Activated T-helper 1 cell treated with anti-CD3 and anti-CD28 coated beads, Interleukin-2, amount 50 U/mL, for 16 hours (primary cell): ENCODE measurements around the gene ALOX15.
"Not testable (repeated sequence)": the region's sequence is repeated elsewhere in the genome, so short reads cannot be mapped to it uniquely, and the experiment has no call there.

Experiments used
- DNase-seq, 2 donors: peaks; one replicate each; pipeline ENCODE4 v3.0.0-alpha.2; 2020; ENCODE audit warnings: low read depth in 1 of 2, low spot score in 1 of 2

ALOX15 gene

DNA sequence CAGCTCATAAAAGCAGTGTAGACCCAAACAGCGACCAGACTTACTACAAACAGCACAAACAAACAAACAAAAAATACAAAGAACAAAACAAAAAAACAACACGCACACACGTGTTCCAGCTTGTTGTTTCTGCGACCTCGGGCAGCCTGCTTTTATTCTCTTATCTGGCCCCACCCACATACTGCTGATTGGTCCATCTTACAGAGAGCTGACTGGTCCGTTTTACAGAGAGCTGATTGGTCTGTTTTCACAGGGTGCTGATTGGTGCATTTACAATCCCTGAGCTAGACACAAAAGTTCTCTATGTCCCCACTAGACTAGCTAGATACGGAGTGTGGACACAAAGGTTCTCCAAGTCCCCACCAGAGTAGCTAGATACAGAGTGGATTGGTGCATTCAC lies 14.5 kb upstream of the ALOX15 start:
- not testable (repeated sequence) for DNase-seq

DNA sequence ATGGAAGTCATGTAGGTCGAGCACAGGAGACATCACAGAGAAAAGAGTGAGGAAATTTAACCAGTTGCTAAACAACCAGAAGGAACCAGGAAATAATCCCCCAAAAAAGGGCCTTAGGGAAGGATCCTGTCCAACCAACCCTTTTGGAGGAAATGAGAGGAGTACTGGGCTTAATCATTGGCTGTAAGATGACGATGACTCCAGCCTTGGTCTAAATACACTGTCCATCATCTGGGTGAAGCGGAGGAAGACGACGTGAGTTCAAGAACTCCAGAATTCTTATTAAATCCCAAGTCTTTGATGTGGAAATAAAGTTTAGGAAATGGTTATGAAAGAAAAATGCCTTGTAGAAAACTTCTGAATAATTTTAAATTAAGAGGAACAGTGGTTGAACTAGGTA lies 11.5 kb upstream of the ALOX15 start:
- no peak for DNase-seq

DNA sequence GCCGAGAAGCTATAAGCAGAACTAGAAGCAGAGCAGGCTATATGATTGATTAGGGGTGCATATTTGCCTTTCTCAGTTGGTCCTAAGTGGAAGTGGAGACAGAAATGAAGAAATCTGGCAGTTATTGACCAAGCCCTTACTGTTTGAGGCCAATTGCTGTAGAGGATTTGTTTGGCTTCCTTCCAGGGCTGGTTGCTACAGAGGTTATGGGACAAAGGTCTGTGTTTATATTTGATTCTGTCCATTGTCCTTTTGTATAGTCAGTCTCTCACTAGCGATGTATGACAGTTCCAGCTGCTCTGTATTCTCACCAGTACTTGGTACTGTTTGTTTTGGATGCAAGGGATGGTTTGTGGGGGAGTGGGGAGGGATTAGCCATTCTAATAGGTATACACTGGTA lies 7.3 kb upstream of the ALOX15 start:
- no peak for DNase-seq

DNA sequence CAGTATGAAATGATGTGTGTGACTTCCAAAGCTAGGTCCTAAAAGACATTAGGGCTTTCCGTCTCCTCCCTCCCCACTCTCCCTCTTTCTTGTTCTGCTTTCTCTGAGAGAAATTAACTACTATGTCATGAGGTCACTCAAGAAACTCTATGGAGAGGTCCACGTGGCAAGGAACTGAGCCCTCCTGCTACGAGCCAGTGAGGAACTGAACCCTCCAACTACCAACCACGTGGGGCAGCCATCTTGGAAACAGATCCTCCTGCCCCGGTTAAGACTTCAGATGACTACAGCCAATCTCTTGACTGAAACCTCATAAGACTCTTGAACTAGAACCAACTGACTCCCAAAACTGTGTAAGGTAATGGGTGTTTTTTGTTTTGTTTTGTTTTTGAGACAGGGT lies 4.2 kb upstream of the ALOX15 start:
- no peak for DNase-seq

DNA sequence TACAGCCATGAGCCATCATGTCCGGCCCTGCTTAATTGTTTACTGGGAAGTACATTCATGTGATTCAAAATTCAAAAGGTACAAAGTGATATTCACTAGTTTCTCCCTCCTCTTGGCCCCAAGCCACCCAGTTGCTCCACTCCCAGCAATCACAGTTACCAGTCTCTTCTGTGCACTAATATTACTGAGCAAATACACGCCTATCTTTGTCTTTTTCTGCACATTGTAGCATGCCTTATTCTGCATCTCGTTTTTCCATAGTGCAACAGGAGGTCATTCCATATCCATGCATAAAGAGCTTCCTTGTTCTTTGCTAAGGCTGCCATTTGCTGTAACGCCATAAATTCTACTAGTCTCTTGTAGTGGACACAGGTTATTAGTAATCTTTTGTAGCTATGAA lies 2.2 kb upstream of the ALOX15 start:
- DNase-seq = no peak

DNA sequence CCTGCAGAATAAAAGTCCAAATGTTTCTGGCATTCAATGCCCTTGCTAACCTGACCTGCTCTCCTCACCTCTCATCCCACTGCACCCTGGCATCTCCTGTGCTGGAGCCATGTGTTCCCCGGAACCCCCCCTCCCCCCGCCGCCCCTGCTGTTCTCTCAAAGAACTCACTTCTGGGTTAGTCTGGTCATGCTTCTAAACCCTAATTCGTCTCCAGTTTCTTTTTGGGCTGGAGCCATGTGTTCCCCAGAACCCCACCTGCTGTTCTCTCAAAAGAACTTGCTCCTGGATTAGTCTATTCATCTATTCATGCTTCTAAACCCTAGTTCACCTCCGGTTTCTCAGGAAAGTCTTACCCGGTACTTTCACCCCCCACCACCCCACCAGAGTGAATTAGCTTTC lies 808 bp upstream of the ALOX15 start:
- DNase-seq = no peak

DNA sequence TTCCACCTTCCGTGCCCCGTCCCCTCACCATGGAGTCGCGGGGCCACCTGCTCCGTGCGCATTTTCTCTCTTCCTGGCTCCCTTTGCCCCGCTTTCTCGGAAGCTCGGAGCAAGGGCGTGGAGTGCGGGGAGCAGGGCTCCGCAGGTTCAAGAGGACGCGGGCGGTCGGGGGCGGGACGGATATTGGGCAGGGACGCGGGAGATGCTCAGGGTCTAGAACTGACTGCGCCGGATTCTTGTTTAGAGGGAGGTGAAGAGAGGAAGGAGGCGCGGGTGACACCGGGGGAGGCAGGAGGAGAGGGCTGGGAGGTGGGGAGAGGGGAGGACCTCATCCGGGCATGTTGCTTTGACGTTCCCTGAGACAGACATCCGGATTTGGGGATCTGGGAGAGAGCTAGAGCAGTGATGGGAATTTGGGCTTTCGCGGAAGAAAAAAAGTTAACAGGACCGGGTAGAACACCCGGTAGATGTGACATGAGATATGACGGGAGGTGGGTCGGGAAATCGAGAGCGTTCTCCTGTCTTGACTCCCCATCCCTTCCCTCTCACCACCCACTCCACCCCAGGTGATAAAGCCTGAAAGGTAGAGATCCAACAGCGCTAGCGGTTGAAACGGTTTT lies 799 bp downstream of the ALOX15 start:
- not testable (repeated sequence) for DNase-seq

DNA sequence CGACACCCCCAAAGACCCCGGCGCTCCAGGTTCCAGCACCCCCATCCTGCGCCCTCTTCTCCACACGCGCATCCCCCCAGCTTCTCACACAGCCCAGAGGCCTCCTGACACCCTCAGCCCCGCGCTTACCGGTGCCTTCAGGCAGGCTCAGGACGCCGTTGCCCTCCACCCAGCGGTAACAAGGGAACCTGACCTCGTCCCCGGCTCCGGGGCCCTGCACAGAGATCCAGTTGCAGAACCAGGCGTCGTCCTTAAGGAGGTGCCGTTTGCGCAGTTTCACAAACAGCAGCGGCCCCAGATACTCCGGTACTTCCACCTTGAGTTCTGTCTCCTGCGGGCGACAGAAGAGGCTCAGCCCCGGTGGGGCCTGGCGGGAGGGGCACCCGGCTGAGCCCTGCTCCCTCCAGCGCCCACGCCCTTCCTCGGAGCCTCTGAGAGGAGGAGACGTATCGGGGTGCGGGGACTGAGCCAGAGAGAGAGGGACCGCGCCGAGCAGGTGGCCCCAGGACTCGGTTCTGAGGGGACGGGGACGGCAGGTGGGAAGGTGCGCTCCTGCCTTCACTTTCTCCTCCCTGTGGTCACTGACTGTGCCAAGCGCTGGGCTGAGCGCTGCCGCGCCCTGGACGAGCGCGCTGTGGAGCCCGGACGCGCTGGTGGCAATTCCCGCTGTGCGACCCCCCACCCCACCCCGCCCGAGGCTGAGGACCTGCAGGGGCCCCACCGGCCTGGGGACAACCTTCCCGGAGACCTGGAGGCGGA lies 2.0 kb downstream of the ALOX15 start:
- not testable (repeated sequence) for DNase-seq

DNA sequence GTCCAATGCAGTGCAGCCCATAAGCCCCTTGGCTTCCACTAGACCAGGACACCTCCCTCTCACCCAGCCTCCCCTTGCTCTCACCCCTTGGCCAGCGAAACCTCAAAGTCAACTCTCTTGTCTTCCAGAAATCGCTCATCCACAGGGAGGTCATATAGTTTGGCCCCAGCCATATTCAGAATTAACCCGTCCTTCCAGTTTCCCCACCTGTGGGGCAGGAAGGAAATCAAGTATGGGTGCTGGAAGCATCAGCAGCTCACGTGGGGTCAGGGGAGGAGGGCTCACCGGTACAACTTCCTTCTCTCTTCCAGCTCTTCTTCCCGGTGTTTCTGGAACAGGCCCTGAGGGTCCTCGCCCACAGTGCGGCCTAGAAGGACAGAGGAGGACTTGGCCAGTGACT lies 2.7 kb downstream of the ALOX15 start:
- not testable (repeated sequence) for DNase-seq

DNA sequence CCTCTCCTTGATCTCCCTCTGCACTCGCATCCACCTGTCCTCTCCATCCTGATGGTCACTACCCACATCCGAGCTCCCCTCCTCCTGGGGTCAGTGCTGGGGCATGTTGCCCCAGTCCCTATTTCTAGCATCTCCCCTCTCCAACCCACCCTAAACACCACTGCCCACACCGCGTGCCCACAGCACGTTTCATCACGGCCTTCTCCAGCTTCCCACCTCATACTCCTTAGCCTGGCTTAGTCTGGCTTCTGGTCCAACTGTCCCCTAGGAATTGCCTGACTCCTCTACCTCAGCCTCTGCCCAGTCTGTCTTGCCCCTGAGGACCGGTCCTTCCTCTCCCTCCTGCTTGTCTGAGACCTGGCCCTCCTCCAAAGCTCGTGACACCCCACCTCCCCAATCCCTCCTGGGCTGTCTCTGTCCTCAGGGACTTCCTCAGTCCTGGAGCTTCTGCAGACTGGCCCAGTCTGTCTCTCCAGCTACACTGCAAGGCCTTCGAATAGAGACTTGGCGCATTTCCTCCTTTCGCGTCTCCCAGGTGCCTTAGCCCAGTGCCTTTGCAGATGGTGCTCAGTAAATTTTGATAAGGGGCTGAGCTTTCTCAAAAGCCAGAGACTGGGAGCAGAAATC lies 4.9 kb downstream of the ALOX15 start:
- no peak for DNase-seq

DNA sequence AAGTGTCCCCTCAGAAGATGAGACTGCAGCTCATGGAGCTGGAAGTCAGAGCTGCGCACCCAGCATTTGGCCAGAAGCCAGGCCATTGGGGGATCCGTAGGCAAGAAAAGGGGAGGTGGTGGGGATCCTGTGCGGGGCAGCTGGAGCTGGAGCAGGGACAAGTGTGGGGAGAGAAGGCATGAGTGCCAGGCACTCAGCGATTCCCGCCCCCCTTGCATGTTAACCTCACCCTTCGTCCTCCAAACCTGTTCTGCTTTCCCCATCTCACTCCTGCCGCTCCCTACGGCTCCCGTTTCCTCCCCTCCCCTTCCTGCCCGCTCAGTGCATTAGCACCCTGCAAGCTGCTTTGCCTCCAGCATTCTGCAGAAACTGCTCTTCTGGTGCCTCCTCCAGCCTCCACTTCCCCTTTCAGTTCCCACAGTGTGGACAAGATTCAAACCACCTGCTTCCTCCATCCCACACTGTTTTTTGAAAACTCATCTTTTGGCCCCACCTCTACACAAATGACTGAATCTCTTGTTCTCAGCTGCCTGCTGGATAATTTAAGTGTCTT lies 5.6 kb downstream of the ALOX15 start:
- no peak for DNase-seq

DNA sequence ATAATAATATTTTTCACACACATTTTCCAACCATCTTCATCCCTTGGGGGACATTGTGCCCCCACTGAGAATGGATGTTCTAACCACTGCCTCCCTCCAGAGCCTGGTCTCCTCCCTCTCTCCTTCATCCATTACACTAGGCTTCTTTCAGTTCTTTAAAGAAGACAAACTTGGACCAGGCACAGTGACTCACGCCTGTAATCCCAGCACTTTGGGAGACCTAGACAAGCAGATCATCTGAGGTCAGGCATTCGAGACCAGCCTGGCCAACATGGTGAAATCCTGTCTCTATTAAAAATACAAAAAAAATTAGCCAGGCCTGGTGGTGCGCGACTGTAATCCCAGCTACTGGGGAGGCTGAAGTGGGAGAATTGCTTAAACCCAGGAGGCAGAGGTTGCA lies 6.5 kb downstream of the ALOX15 start:
- DNase-seq = no peak

DNA sequence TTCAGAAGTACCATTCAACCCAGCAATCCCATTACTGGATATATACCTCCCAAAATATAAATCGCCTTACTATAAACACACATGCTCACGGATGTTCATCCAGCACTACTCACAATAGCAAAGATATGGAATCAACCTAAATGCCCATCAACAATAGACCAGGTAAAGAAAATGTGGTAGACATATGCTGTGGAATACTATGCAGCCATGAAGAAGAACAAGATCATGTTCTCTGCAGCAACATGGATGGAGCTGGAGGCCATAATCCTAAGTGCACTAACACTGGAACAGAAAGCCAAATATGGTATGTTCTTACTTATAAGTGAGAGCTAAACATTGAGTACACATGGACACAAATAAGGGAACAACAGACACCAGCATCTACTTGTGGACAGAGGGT lies 7.8 kb downstream of the ALOX15 start:
- no peak for DNase-seq

DNA sequence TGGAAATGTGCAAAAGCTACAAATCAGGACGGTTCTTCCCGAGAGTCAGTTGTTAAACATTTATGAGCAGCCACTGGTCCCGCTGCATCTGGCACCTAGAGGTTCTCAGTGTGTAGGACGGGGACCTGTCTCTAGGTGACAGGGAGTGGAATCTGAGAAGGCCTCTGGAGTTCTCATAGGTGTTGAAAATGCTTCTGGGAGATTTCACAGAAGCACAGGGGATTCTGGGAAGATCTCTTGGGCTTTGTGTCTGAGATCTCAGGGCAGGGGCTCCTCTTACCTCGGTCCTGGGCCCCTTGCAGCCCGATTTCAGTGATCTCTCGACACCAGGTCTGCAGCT lies 8.9 kb downstream of the ALOX15 start:
- DNase-seq = no peak

DNA sequence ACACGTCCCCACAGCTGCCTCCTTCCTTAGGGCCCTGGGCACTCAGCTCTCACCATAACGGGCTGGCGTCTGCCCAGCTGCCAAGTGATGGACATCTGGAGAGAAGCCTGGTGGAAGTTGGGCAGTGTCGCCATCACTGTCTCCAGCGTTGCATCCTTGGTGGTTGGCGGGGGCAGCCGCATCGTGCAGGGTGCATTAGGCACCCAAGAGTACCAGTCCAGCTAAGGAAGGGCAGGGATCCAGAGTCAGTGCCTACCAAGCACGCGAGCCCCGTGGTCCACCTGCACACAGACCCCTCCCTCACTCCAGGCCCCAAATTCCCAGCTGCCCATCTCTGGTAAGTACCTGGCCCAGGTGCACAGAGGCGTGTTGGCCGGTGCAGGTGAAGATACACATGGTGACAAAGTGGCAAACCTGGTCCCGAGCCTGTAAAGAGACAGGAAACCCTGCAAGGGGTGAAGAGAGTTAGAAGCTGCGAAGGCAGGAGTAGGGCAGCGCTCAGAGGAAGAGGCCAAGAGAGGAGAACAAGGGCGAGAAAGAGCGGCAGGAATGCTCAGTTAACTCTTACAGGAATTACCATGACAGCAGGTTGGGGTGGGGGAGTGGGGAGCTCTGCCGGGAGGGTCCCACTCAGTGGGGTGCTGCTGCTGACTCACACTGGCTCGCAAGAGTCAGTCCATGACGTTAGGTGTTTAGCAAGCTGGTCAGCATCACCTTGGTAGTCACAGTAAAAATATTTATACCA lies 9.5 kb downstream of the ALOX15 start:
- no peak for DNase-seq

DNA sequence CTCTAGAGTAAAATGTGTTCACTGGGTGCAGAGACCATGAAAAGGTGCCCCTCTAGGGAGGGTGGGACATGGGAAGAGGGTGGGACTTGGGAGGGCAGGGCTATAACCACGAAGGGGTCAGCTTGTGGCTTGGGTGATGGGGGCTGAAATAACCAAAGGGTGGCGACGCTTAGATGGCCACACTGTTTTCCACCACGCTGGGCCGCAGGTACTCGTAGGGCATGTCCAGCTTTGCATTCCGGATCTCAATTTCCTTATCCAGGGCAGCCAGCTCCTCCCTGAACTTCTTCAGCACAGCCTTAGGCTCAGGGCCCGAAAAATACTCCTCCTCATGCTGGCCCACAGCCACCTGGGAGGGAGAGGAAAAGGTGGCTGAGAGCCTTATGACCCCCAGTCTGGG lies 10.0 kb downstream of the ALOX15 start:
- no peak for DNase-seq

DNA sequence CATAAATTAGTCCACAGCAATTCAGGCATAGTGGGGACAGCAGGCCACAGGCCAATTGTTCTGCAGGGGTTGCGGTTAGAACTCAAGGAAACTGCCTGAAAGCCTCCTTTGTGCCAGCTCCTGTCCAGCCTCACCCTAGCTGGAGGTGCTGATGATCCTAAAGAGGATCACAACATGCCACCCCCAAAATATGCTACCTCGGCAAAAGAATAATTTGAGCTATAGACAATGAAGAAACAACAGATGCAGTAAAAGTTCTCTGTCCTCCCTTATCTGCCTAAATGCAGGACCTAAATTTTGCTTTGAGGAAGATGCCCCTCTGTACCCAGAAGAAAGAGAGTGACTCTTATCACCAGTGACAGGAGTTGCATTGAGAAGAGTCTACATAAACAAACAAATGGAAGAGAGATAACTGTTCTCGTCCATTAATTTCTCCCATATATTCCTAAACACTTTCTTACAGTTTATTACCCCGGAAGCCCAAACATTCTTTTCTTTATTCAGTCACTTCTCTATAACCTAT lies 14.7 kb downstream of the ALOX15 start:
- no peak for DNase-seq

DNA sequence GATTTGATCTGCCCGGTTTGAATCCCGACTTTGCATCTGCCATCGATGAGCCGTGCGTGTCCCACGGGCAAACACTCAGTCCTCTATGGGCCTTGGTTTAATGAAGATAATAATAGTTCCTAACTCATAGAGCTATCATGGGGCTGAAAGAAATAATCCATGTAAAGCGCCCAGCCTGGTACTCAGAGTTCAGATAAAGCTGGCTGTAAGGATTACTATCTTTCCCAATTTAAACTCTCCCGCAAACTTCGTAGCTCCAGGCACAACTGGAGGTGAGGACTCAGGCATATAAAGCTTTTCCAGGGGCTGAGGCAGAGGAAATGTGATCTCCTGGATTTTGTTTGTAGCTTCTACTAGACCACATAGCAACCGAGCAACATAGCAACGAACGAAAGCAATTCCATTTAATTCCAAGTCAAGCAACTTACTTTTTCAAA lies 16.3 kb downstream of the ALOX15 start:
- no peak for DNase-seq

DNA sequence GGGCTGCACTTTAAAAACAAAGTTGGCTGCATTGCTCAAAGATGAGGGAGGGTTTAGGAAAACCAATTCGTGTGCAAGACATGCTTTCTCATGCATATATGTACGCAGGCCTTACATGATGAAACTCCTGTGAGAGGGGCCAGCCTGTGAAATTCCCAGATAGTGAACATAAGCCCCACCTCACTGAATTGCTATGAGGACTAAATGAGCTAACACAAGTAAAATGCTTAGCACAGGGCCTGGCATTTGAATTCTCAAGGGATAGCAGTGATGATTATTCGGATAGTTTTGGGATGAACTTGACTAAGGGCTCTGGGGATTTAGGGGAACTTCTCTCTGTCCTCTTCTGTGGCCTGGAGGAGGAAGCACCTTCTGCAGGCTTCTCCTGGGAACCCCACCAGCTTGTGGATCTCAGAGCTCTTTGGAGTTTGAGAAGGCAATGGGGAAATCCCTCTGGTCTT lies 17.0 kb downstream of the ALOX15 start:
- not testable (repeated sequence) for DNase-seq

DNA sequence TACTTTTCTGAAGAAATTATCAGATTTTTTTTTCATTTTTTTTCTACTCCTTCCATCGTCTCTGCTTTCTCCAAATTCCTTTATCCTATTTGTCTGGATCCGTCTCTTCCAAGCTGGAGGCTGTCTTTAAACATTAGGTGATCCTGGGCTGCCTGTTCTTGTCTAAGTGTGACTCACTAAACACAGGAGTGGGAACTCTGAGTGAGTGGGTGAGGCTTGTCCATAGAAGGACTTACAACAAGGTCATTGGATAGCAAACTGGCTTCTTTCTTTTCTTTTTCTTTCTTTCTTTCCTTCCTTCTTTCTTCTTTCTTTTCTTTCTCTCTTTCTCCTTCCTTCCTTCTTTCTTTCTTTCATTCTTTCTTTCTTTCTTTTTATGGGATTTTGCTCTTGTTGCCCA lies 18.2 kb downstream of the ALOX15 start:
- no peak for DNase-seq

DNA sequence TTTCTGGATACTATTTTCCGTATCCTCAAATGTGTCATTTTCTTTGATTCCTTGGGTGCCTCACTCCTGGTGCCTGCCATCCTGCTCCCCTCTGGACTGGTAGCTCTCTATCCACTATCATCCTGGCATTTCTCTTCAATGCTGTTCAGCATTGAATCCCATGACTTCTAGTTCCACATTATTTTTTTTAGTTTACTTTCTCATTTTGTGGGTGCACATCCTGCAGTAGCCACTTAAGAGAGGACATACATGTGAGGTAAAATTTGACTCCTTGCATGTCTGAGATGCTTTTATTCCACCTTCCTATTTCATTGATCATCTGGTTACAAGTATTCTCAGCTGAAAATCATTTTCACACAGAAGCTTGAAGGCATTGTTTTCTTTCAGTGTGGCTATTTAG lies 19.1 kb downstream of the ALOX15 start:
- DNase-seq = no peak
